ENCODE data around the gene MRPL10.

The MRPL10 gene

GRCh38 chr17:47839071-47839470, 7.7 kb upstream of the MRPL10 start:
- no peak for DNase-seq (ENCODE audit: low read depth)

- DNase-seq (ENCODE audit: low read depth), result no peak
These were observed 7.3 kb upstream of the MRPL10 start for GRCh38 chr17:47838636-47839035.

GRCh38 chr17:47837401-47838039, 6.2 kb upstream of the MRPL10 start:
- no peak for DNase-seq (ENCODE audit: low read depth)

- no peak for DNase-seq (ENCODE audit: low read depth)
These were observed 5.3 kb upstream of the MRPL10 start for GRCh38 chr17:47836601-47837000.

- no peak for DNase-seq (ENCODE audit: low read depth)
These were observed 3.4 kb upstream of the MRPL10 start for GRCh38 chr17:47834756-47835155.

GRCh38 chr17:47831934-47832327, 590 bp upstream of the MRPL10 start:
- no peak for DNase-seq (ENCODE audit: low read depth)

- no peak for DNase-seq (ENCODE audit: low read depth)
These were observed 842 bp downstream of the MRPL10 start for GRCh38 chr17:47830396-47831002.

GRCh38 chr17:47829870-47830269, 1.5 kb downstream of the MRPL10 start:
- DNase-seq (ENCODE audit: low read depth), result peak; percentile 31

- no peak for DNase-seq (ENCODE audit: low read depth)
These were observed 7.8 kb downstream of the MRPL10 start for GRCh38 chr17:47823519-47823918.

GRCh38 chr17:47822785-47823184, 8.6 kb downstream of the MRPL10 start:
- no peak for DNase-seq (ENCODE audit: low read depth)

GRCh38 chr17:47821424-47822391, 9.6 kb downstream of the MRPL10 start, which contains the start of gene OSBPL7:
OSBPL7 (minus strand) TSS chr17:47821794; CDS start chr17:47820278, 1,516 bp downstream.
- peak; percentile 66 for DNase-seq (ENCODE audit: low read depth)

GRCh38 chr17:47821031-47821423, 10.3 kb downstream of the MRPL10 start:
- no peak for DNase-seq (ENCODE audit: low read depth)

GRCh38 chr17:47820033-47820789, 11.1 kb downstream of the MRPL10 start:
- no peak for DNase-seq (ENCODE audit: low read depth)

- DNase-seq (ENCODE audit: low read depth), result no peak
These were observed 11.9 kb downstream of the MRPL10 start for GRCh38 chr17:47819475-47819874.

- DNase-seq (ENCODE audit: low read depth), result no peak
These were observed 13.2 kb downstream of the MRPL10 start for GRCh38 chr17:47818002-47818695.

- DNase-seq (ENCODE audit: low read depth), result no peak
These were observed 14.4 kb downstream of the MRPL10 start for GRCh38 chr17:47816947-47817346.

GRCh38 chr17:47816111-47816735, 15.1 kb downstream of the MRPL10 start:
- no peak for DNase-seq (ENCODE audit: low read depth)

- DNase-seq (ENCODE audit: low read depth), result no peak
These were observed 16.0 kb downstream of the MRPL10 start for GRCh38 chr17:47815106-47815918.

GRCh38 chr17:47813512-47814031, 17.8 kb downstream of the MRPL10 start:
- DNase-seq (ENCODE audit: low read depth), result no peak

- no peak for DNase-seq (ENCODE audit: low read depth)
These were observed 18.3 kb downstream of the MRPL10 start for GRCh38 chr17:47813077-47813476.
